Measurements from ENCODE around the gene ACVR1B.

- TF ChIP-seq CTCF (IDR thresholded peaks at IDR 0.05; ENCODE audit: low read depth, low read length) (no peak), EZH2phosphoT487 (IDR thresholded peaks at IDR 0.05; ENCODE audit: low read depth) (no peak)
These were observed 30.3 kb upstream of the ACVR1B start for GRCh38 chr12:51921017-51921725.

Measured in OCI-LY3 (cell line).